Measurements from ENCODE around the gene TCEA2.

The TCEA2 gene

DNA sequence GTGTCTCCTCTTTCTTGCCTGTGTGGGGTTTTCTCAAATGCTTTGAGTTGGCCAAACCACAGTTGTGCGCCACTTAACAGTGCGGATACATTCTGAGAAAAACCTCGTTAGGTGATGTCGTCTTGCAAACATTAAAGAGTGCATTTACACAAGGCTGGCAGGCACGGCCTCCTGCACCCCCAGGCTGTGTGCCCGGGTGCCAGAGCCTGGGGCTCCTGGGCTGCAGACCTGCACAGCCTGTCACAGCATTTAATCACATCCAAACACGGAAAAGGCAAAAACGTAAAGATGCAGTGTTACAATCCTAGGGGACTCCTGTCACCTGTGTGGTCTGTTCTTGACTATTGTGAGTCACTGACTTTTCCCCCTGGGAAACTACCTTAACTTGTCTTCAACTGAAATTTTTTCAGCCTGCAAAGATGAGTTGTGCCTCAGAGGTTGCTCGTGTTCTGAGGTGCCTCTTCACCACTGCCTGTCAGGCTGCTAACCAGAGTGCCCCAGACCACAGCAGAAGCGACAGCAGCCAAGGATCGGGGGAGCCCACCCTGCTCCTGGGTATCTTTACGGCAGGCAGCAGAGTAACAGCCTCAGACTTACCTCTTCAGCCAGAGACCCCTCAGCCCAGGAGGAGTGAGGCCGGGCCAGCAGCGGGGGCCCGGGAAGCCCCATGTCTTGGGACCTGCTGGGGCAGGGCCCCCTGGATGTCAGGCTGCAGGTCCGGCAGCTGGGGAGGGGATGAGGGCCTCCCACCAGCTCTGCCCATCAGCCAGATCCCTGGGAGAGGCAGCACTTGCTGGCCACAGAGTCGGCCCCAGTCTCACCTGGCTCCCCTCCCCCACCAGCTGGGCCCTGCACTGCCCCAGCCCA lies 27.7 kb upstream of the TCEA2 start:
- no peak for DNase-seq (ENCODE audit: low spot score)
- no peak for FAIRE-seq

DNA sequence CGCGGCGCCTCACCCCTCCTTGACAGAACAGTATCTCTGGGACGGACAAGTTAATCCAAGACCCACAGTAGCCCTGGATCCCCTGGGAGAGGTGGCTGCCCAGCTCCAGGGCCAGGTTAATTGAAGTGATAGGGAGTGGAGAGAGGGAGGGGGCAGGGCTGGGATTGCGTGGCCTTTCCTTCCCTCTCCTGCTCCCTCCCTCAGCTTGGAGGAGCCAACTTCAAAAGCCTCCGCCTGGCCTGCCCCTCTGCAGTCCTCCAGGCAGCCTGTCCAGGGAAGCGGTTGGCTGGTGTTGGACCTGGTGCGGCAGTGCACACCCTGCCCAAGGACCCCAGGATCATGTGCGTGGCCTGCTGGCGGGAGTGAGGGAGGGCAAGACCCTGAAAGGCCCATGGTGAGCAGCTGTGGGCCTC lies 27.1 kb upstream of the TCEA2 start, which contains the start of gene C20orf204:
TSS of gene C20orf204 (plus strand) at position 250 of the 413 bp plus-strand sequence. CDS start at position 392, 142 bp downstream.
- DNase-seq (ENCODE audit: low spot score) (no peak), FAIRE-seq (no peak)

DNA sequence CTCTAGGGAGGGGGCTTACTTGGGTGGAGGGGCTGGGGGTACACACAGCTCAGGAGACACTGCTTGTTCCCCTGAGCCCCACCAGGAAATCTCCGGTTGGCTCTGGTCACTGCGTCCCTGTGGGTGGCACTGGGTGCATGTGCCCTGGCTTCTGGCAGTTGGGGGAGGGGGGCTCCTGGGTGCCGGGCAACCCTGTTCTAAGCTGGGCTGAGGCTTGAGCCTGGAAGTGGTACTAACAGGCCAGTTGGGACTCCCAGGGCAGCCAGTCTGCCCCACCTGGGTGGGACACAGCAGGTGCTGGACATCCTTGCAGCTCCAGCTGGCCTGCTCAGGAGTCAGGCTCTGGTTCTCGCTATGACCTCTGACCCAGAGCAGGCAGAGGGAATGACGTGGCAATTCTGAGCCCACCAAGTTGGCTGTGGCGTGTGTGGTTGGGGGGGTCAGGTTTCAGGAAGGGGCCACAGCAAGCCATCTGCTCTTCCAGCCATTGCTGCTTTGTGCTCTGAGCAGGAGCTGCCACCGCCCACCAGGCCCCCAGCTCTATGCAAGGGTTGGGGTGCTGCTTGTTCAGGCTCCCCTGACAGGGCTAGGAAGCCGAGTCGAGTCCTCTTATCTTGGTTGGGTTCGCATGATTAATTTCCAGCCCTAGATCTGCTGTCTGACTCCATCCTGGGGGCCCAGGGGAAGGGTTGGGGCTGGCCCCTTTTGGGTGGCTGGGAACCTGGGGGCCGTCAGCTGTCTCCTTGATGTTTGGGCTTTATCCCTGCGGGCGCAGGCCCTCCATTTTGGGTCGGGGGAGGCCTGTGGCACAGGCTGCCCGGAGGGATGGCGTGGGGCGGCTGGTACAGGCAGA lies 26.4 kb upstream of the TCEA2 start:
- no peak for FAIRE-seq
- no peak for DNase-seq (ENCODE audit: low spot score)

DNA sequence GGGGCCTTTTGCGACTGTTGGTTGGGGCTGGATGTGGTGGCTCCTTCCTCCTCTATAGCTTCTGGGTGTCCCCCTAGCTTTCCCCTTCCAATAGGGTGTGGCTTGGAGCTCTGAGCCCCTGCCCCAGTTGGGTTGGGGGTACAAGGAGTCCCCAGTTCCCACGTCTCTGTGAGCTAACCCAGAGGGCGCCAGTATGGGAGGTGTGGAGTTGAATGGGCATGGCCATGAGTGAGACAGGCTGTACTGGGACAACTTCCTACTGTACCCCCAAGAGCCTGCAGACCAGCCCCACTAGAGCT lies 25.9 kb upstream of the TCEA2 start:
- no peak for DNase-seq (ENCODE audit: low spot score)

DNA sequence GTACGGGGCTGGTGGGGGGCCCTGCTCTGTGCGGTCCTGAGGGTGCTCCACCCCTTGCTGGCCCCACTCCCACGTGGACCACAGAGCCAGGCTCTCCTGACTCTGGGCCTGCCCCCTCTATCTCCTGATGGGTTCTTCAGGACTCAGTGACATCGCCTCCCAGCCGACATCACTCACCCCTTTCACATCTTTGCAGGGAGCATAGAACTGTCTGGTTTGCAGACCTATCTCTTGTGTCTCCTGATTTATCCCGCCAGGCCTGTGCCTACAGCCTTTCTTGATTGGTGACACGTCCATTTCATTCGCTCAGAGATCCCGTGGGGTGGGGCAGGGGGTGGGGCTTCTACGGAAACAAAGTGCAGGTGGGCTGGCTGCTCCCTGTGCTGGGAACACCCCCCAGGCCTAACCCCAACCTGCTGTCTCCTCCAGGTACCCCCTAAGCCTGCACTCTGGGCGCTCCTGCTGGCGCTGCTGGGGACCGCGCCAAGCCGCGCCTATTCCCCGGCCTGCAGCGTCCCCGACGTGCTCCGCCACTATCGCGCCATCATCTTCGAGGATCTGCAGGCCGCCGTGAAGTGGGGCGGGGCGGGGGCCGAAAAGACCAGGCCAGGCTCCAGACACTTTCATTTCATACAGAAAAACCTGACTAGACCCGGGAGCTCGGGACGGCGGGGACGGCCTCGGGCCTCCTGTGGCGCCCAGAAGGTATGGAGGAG lies 25.3 kb upstream of the TCEA2 start:
- DNase-seq (ENCODE audit: low spot score) (no peak), FAIRE-seq (no peak)

More for the DNA sequence above, 25.9 kb upstream of the TCEA2 start:
- no peak for FAIRE-seq

DNA sequence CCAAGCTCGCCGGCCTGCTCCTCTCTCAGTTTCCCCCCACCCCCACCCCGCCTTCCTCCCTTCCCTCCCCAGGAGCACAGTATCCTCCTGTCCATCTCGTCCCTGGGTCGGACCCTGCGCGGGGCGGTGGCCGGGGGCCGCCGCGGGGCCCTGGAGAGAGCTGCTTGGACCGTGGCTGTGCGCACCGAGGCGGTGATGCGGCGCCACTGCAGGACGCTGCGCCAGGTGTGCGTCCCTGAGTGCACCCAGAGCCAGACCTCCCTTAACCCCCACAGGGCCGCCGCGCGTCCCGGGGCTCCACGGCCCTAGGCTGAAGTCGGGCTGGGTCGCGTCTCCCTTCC lies 24.8 kb upstream of the TCEA2 start:
- no peak for FAIRE-seq

DNA sequence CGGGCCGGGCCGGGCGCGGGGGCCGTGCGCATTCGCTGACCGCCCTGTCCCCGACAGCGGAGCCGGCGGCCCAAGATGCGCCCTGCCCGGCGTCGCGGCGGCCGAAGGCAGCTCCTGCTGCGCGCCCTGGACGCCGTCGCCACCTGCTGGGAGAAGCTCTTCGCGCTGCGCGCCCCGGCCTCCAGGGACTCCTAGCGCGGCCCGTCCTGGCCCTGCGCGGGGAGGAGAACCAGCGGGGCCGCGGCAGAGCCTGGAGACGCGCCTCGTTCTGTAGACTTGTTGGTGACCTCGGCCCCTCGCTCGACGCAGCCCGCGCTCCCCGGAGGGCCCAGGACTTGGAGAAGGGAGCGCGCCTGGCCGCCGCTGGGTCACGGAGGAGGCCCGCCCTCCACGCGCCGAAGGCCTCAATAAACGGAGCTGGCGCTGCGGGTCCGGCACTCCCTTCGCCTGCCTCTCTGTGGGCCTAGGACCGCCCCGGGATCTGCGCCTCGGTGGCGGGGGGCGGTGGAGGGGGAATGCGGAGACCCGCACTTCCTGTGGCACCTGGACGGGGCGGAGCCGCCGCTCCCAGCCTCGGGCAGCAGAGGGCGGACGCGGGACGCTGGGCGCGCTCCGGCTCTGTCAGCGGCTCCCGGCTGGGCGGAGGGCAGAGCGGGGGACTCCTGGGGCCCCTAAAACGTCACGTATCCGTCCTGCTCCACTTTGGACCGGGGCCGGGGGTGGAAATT lies 24.3 kb upstream of the TCEA2 start:
- DNase-seq (ENCODE audit: low spot score): peak; percentile 52
- FAIRE-seq: no peak

More for the DNA sequence above, 24.8 kb upstream of the TCEA2 start:
- DNase-seq (ENCODE audit: low spot score): no peak

DNA sequence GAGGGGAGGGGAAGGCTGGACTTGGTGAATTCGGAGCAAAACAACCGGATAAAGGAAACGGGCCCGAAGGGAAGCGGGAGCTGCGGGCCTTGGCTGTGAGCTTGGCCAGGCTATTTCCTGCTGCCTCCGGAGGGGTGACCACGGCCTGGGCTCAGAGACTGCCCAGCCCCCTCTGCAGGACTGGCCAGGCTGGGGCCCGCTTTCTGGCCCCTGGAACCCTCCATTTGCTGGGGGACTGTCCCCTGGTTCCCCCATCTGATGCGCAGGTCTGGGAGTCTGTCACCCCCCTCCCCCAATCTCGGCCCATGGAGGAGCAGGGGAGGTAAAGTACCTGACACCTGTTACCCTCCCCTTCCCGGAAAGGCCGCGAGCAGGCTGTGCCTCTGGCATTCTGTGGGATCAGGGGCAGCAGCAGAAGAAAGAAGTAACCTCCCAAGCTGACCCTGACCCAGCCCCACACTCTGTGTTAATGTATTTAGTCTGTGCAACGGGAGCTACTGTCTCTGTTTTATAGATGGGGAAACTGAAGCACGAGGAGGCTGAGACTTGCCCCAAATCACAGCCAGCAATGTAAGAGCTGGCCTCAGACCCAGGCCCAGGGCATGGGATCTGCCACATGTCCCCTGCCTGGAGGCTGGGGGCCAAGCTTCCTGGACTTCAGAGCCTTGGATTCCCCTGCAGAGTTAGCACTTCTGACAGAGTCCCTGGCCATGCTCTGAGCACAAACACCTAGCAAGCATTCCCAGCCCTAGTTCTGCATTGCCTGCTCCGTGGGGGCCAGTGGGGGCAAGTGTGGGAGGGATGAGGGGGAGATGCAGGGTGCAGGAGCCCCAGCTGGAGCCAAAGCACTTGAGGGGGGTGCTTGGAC lies 23.5 kb upstream of the TCEA2 start:
- FAIRE-seq (no peak), DNase-seq (ENCODE audit: low spot score) (no peak)

DNA sequence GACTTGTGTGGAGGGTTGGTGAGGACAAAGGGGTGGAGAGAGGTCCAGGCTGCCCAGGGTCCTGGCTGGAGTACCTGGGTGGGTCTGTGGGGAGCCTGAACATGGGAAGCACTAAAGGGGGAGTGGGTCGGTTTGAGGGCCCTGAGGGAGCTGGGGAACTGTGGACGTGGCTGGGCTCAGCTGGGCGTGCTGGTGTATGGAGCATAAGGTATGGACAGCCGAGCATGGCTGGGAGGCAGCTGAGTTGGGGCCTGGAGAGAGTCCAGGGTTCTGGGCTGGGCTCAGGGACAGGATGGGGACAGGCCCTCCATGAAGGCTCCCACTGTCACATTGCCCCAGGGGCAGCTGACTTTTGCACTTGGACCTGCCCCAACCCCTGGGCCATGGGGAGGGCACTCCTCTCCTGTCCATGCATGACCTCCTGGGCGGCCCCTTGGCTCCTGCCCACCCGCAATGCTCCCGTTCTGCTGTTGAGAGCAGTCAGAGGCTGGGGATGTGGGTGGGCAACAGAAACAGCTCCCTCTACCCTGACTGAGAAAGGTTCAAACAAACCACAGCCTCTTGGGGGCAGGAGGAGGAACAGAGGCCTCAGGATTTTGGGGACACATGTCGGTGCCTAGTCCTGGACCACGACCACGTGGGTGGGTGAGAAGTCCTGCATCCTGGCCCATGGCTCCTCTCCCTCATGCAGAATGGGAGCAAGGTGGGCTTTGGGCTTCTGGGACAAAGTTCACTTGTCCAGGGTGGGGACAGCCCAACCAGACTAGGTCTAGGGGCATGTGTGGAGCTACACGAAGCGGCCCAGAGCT lies 22.6 kb upstream of the TCEA2 start:
- DNase-seq (ENCODE audit: low spot score) (no peak), FAIRE-seq (no peak)

DNA sequence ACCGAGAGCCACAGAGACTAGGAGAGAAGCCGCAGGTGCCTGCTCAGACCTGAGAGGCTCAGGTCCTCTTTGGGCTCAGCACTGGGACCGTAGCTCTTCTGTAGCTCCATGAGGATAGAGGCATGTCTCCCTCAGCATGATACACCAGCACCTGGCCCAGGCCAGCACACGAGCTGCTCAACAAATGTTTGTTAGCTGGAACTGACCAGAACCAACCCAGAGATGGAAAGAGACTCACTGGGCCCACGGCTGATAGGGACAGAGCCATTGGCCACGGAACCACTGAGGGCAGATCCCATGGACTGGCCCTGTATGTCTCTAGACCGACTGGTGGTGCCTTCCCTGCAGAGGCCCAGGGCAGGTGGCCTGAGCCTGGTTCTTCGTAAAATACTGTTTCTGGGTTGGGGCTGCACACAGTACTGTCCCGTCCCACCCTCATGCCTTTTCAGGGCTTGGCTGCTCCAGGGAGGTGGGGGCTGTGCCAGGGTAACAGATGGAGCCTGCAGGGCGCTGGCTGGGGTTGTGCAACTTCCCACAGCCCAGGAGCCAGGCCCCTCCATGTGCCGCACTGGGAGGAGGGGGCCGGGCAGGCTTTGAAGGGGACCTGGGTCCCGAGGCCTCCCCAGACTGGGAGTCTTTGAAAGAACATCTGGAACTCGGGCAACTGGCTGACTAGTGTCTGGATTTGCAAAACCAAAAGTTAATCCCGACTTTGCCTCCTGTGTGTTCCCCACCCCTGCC lies 21.8 kb upstream of the TCEA2 start:
- FAIRE-seq: no peak

DNA sequence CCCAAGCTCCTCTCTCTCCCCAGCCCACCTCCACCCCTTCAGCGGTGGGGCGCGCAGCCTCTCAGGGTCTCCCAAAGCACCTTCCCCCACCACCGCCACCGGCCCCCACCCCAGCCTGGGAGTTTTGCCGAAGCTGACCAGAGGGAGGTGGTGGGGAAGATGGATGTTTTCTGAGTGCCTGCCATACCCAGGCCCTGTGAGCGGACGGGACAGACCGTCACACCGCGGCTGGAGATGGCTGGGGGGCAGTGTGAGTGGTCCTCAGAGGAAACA lies 21.3 kb upstream of the TCEA2 start:
- no peak for DNase-seq (ENCODE audit: low spot score)
- FAIRE-seq: no peak

More for the DNA sequence above, 21.8 kb upstream of the TCEA2 start:
- DNase-seq (ENCODE audit: low spot score): no peak

DNA sequence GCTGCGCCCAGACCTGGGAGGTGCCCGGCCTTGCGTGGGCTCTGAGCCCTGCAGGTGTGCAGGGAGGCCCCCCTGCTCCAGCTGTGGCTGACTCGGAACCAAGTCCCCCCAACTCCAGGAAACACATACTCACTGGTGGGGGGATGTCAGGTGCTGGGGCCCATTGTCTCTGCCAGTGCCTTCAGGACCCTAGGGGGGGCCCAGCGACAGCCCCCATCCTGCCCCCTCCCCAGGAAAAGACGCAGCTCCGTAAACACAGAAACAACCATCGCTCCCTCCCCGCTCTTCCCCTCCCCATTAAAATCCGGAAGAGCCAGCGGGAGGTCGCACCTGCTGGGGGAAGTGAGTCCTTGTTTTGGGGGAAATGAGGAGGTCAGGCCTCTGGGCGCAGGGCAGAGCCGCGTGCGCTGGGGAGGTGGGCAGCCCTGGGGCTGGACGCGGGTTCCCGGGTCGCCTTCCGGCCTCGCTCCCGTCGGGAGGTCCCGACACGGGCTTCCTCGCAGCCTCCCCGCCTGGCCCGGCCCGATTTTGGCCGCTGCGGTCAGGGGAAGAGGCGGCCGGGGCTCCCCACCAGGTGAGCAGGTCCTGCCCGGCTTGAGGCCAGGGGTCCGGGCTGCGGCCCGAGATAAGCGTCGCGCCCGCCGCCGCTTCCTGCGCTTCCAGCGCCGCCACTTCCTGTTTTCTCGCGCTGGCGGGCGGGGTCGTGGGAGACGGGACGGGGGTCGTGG lies 20.8 kb upstream of the TCEA2 start:
- DNase-seq (ENCODE audit: low spot score) (no peak), FAIRE-seq (no peak)

DNA sequence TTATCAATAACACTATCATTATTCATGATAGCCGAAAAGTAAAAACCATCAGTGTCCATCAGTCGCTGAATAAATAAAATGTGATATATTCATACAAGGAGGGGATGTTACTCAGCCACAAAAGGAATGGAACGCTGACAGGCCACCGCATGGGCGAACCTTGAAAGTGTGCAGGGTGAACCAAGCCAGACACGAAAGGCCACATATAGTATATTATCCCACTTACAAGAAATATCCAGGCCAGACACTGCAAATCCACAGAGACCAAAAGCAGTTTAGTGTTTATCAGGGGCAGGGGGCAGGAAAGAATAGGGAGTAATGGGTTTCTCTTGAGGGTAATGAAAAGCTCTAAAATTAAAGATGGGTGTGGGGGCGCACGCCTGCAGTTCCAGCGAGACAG lies 19.2 kb upstream of the TCEA2 start:
- no peak for DNase-seq (ENCODE audit: low spot score)
- FAIRE-seq: no peak

DNA sequence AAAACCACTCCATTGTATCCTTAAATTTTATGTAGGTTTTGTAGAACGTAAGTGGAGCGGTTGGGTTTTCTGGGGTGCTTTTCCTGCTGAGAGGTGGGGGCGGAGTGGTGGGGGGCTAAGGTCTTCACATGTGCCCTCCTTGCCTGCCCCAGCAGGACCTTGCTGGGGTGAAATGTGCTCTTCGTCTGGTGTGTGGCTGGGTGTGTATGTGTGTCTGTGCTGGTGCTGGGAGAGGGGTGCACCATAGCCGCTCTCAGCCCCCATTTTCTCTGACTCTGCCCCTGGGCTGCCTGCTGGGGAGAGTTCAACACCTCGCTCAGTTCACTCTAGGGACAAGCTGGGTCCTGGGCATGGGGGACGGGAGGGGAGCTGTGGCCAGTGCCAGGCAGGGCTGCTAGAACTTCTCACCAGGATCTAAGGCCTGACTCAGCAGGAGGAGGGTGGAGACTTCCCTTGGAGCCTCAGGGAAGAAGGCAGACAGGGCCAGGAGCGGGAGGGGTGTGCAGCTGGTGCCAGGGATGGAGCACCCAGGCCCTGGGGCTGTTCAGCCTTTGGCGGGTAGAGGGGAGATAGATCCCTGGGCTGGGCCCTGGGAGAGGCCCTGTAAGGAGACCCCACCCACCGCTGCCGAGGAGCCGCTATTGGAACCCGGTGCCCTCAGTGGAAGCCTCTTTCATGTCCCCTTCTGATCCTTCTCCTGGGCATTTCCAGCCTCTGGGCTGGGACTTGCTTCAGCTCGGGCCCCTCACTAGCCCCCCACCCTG lies 18.3 kb upstream of the TCEA2 start:
- DNase-seq (ENCODE audit: low spot score) (peak; percentile 51), FAIRE-seq (no peak)

DNA sequence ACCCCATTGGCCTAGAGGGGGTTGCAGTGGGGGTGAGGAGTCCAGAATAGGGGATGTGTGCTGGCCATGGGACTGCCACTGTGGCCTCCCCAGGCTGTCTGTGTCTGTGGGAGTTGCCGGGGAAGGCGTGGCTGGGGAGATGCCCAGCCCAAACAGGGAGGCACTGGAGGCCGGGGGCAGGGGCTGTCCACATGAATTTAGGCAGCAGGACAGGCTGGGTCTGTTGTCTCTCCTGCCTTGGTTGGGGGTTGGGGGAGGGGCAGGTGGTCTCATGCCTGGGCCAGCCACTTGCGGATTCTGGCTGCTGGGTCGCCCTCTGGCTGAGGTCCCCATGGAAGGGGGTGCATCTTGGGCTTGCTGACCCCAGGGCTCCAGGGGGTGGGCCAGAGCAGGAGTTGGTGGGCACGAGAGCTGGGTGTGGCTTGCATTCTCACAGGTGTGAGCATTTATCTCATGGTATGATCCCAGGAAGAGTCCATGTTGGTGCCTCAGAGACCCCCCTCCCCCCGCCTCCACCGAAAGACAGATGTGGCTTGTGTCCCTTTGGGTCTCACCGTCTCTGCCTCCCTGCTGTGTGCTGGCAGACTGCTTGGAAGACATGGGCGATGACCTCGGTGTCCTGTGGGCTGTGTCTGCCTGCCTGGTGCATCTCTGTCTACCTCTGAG lies 17.5 kb upstream of the TCEA2 start:
- no peak for DNase-seq (ENCODE audit: low spot score)
- FAIRE-seq: no peak

DNA sequence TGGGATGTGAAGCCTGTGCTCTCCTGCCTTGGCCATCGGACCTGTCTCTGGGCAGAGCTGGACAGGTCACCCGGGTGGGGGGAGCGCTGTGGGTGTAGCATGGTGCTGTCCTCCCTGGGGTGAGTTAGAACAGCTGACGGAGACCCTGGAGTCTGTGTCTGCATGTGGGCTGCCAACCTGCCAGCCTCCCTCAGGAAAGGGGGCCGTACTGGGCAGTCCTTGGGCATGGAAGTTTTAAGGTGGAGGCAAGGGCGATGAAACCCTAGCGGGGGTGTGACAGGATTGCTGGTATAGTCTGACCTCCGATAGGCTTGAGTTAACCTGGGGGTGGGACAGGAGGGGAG lies 16.0 kb upstream of the TCEA2 start:
- FAIRE-seq (no peak), DNase-seq (ENCODE audit: low spot score) (no peak)

DNA sequence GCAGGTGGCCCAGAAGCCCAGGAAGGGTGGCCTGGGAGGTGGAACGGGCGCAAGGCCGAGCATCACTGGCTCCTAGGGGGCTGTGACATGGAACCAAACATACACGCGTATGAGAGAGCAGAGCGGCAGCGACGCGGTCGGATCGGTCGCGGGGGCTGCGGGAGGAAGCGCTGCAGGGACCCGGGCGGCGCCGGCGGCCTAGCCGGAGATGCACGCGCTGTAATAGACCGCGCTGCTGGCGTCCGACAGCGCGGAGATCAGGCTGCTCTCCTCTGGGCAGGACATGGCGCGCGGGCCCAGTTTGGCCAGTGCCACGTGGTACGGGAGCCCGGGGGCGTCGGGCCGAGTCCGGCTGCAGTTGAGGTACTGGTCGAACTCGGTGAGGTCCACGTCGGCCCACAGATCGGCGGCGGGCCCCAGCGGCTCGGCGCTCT lies 15.0 kb upstream of the TCEA2 start:
- FAIRE-seq (no peak), DNase-seq (ENCODE audit: low spot score) (no peak)
